Sigmoid colon (tissue), 7 donors: Measurements from ENCODE around the gene SUPT3H. TPM values are rescaled to one million over a fixed set of nuclear protein-coding genes. Genes with fewer than 3 reads are reported as not detected.

Source experiments
- DNase-seq: peaks from one replicate; pipeline ENCODE4 v3.0.0-alpha.2; 2019
- H3K27ac ChIP-seq, 4 donors: fragments of 200-600 bp; sonication (generic); one replicate each; pipeline ENCODE4 v1.5.1; 2016 to 2019; ENCODE audit warnings: mild to moderate bottlenecking in 1 of 4
- H3K27me3 ChIP-seq, 3 donors: fragments of 200-600 bp; sonication (generic); one replicate each; pipeline ENCODE4 v1.5.1; 2019; ENCODE audit warnings: mild to moderate bottlenecking in 1 of 3
- H3K36me3 ChIP-seq, 4 donors: fragments of 200-600 bp; sonication (generic); one replicate each; pipeline ENCODE4 v1.5.1; 2016 to 2019
- H3K4me1 ChIP-seq, 4 donors: fragments of 200-600 bp; sonication (generic); one replicate each; pipeline ENCODE4 v1.5.1; 2017 to 2019
- H3K4me3 ChIP-seq, 4 donors: fragments of 200-600 bp; sonication (generic); one replicate each; pipeline ENCODE4 v1.5.1; 2017 to 2019; ENCODE audit warnings: mild to moderate bottlenecking in 2 of 4, moderate library complexity in 1 of 4
- H3K9me3 ChIP-seq, 4 donors: fragments of 200-600 bp in 3 of 4; sonication (generic) in 3 of 4; one replicate each; pipeline versions ENCODE4 v1.5.1 to v1.6.1; 2013 to 2019
- CTCF ChIP-seq, 4 experiments: fragments of 450-650 bp in 3 of 4; fragments of 200-600 bp in 1 of 4; IDR thresholded peaks; one replicate each; pipeline ENCODE4 v1.5.1; 2016 to 2019; ENCODE audit warnings: antibody characterized with exemption in 4 of 4, mild to moderate bottlenecking in 3 of 4, moderate library complexity in 2 of 4
- EP300 ChIP-seq, 4 donors: sonication (generic); formaldehyde crosslinking; IDR thresholded peaks; one replicate each; pipeline ENCODE4 v1.6.1; 2017; ENCODE audit warnings: antibody characterized with exemption in 4 of 4
- POLR2A ChIP-seq, 2 donors: fragments of 450-650 bp; IDR thresholded peaks; one replicate each; pipeline ENCODE4 v1.6.1; 2016; ENCODE audit warnings: antibody characterized with exemption in 2 of 2, mild to moderate bottlenecking in 2 of 2, moderate library complexity in 2 of 2
- POLR2AphosphoS5 ChIP-seq, 4 donors: sonication (generic); formaldehyde crosslinking; IDR thresholded peaks; one replicate each; pipeline ENCODE4 v1.6.1; 2017; ENCODE audit warnings: antibody characterized with exemption in 4 of 4
- WGBS, 2 donors: extraction: QIAGEN DNeasy Blood & Tissue Kit; methylation state at CpG; one replicate each; pipeline ENCODE4 v1.1.7; 2013; 5-methylcytosine and 5-hydroxymethylcytosine counted together
- intact Hi-C: fragments of 100-400 bp; cut with DNase I; formaldehyde crosslinking; loops from one replicate; pipeline ENCODE4 v1.15.1; 2023
- polyA plus RNA-seq, 3 donors: library from polyadenylated mRNA; stranded (reverse); fragments of 200-250 nt; gene quantifications; one replicate each; pipeline ENCODE4 v1.2.3, GENCODE V29; 2013
- total RNA-seq, 4 donors: library from RNA; depleted of rRNA; stranded (reverse); fragments of >200 nt; gene quantifications; one replicate each; pipeline ENCODE4 v1.1.0, GENCODE V29; 2016
- donor health status: healthy with polysubstance abuse.
- donor health status: Bipolar disorder and iron deficiency.
- donor health status: healthy.

SUPT3H gene
- total and polyA plus RNA-seq, 7 donors: 1.6 to 18.2 (median 10.6) TPM

GRCh38 chr6:44831002-44831610, 546.6 kb downstream of the SUPT3H start:
- Histone ChIP-seq H3K36me3 (no peaks in the 10 kb centered on the region), H3K27me3 (no peaks in the 10 kb centered on the region), H3K27ac (no peak overlapping the region), H3K4me3 (no peak overlapping the region), H3K9me3 (no peaks in the 10 kb centered on the region), H3K4me1 (peaks cover 0 to 26% (median 3%) of the 10 kb centered on the region in 4 donors)
- WGBS, 2 donors: 90 to 91% methylated on average over 3 of the region's 3 CpGs
- intact Hi-C loops: no loop called here
- no peak for TF ChIP-seq POLR2AphosphoS5 (IDR thresholded peaks at IDR 0.05)
- TF ChIP-seq EP300 (IDR thresholded peaks at IDR 0.05): no peak
- no peak for TF ChIP-seq CTCF (IDR thresholded peaks at IDR 0.05)
- no peak for DNase-seq

GRCh38 chr6:44829836-44830235, 547.9 kb downstream of the SUPT3H start:
- H3K4me1 ChIP-seq: peaks cover 0 to 26% (median 3%) of the 10 kb centered on the region in 4 donors
- H3K27ac ChIP-seq: no peak overlapping the region
- no peak for TF ChIP-seq POLR2A (IDR thresholded peaks at IDR 0.05)
- no peaks in the 10 kb centered on the region for H3K9me3 ChIP-seq
- no peak overlapping the region for H3K4me3 ChIP-seq
- intact Hi-C loops: no loop called here
- no peak for DNase-seq
- no peaks in the 10 kb centered on the region for H3K36me3 ChIP-seq
- no peaks in the 10 kb centered on the region for H3K27me3 ChIP-seq
- 59 to 84% methylated on average over 2 of the region's 2 CpGs for WGBS, 2 donors

- 52 to 75% methylated on average over 2 of the region's 2 CpGs for WGBS, 2 donors
- intact Hi-C loops: no loop called here
- TF ChIP-seq CTCF (IDR thresholded peaks at IDR 0.05) (no peak), EP300 (IDR thresholded peaks at IDR 0.05) (no peak), POLR2AphosphoS5 (IDR thresholded peaks at IDR 0.05) (no peak), POLR2A (IDR thresholded peaks at IDR 0.05) (no peak)
- no peak for DNase-seq
- H3K27me3 ChIP-seq: no peaks in the 10 kb centered on the region
- peaks cover 0 to 26% (median 3%) of the 10 kb centered on the region in 4 donors for H3K4me1 ChIP-seq
- no peaks in the 10 kb centered on the region for H3K36me3 ChIP-seq
- no peaks in the 10 kb centered on the region for H3K9me3 ChIP-seq
- no peak overlapping the region for H3K4me3 ChIP-seq
- no peak overlapping the region for H3K27ac ChIP-seq
Measured at GRCh38 chr6:44828780-44829179, 549.0 kb downstream of the SUPT3H start.

DNA sequence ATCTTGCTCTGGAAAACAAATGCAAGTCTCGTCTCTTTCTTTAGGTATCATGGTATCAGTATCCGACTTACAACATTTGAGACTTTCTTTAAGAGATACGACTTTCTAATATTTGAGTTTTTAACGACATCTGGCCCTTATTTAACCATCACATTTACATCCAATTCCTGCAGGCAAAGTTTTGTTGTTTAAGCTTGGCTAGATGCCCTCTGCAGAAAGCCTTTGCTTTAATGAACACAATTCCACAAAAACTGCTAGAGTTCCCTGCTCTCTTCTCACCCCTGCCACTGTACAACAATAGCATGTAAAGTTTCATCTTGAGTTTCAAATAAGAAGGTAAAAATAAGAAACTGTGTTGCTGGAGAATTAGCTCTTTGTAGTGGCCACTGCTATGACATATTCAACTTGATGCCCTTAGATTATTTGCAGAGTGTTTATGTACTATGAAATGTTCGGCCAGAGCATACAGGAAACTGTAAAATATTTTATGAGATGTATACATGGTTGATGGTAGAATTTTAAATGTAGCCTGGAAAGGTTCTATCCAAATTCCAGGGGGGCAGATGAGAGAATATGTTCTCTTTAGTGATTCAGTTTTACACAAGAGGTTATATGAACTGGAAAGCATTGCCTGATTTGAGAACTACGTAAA, 551.6 kb downstream of the SUPT3H start:
- no peak overlapping the region for H3K27ac ChIP-seq
- WGBS, 2 donors: 72 to 82% methylated on average over 6 of the region's 6 CpGs
- H3K36me3 ChIP-seq: no peaks in the 10 kb centered on the region
- H3K9me3 ChIP-seq: no peaks in the 10 kb centered on the region
- H3K27me3 ChIP-seq: no peaks in the 10 kb centered on the region
- no peak for DNase-seq
- H3K4me3 ChIP-seq: no peak overlapping the region
- H3K4me1 ChIP-seq: peaks cover 0 to 15% (median 3%) of the 10 kb centered on the region in 4 donors
- intact Hi-C loops: no loop called here
- TF ChIP-seq POLR2A (IDR thresholded peaks at IDR 0.05) (no peak), POLR2AphosphoS5 (IDR thresholded peaks at IDR 0.05) (no peak), EP300 (IDR thresholded peaks at IDR 0.05) (no peak), CTCF (IDR thresholded peaks at IDR 0.05) (no peak)

DNA sequence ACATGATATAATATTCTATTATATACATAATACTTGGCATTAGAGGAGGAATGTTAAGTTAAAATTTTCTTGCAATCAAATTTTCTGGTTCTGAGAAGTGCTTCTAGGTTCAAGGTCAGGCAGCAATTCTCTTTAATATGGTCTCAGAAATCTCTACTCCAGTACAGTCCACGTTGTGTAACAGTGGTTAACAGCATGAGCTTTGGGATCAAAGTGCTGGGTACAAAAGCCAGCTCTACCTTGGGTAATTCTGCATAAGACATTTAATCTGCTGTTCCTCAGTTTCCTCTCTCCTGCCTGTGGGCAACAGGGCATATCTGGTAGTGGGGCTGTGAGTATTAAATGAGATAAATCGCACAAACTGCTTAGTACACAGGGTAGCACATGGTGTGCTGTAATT, 552.5 kb downstream of the SUPT3H start:
- intact Hi-C loops: no loop called here
- no peaks in the 10 kb centered on the region for H3K27me3 ChIP-seq
- WGBS, 2 donors: 66 to 83% methylated on average over 2 of the region's 2 CpGs
- H3K4me1 ChIP-seq: peaks cover 0 to 7% (median 3%) of the 10 kb centered on the region in 4 donors
- H3K36me3 ChIP-seq: no peaks in the 10 kb centered on the region
- DNase-seq: no peak
- no peaks in the 10 kb centered on the region for H3K9me3 ChIP-seq
- TF ChIP-seq POLR2AphosphoS5 (IDR thresholded peaks at IDR 0.05): no peak
- TF ChIP-seq CTCF (IDR thresholded peaks at IDR 0.05): no peak
- TF ChIP-seq POLR2A (IDR thresholded peaks at IDR 0.05): no peak
- TF ChIP-seq EP300 (IDR thresholded peaks at IDR 0.05): no peak
- H3K27ac ChIP-seq: no peak overlapping the region
- no peak overlapping the region for H3K4me3 ChIP-seq
